ENCODE measurements around the gene ITGA5. TPM values are rescaled to one million over a fixed set of nuclear protein-coding genes. Genes with fewer than 3 reads are reported as not detected.
A peak's percentile ranks its signal among the peaks of the same experiment; 100 is the strongest.

ITGA5 gene
- total RNA-seq, 4 donors from 2014 or later: 69.7 to 223 (median 99.4) TPM

DNA sequence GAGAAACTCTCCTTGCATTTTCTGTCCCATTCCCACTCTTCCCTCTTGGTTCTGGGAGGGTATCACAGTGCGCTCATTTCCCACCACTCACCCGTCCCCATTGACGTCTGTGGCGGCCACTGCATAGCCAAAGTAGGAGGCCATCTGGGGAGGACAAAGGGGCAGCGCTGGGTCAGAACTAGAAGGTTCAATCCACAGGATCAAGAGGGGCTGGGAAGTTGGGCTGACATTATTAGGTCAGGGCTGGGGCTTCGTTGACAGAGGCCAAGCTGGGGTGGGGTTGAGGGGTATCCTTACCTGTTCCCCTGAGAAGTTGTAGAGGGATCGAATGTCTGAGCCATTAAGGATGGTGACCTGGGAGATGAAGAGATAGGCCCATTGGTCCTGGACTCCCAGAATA is 13.5 kb downstream of the ITGA5 start:
- DNase-seq: no peak
- Histone ChIP-seq H3K4me1 (no peaks in the 10 kb centered on the region), H3K27me3 (no peaks in the 10 kb centered on the region), H3K4me3 (no peak overlapping the region), H3K27ac (peak overlapping the region in 1 of 2 donors; percentile 61), H3K9me3 (no peaks in the 10 kb centered on the region), H3K36me3 (no peaks in the 10 kb centered on the region)
- no peak for TF ChIP-seq POLR2A (IDR thresholded peaks at IDR 0.05)
- TF ChIP-seq, protein P1, sequence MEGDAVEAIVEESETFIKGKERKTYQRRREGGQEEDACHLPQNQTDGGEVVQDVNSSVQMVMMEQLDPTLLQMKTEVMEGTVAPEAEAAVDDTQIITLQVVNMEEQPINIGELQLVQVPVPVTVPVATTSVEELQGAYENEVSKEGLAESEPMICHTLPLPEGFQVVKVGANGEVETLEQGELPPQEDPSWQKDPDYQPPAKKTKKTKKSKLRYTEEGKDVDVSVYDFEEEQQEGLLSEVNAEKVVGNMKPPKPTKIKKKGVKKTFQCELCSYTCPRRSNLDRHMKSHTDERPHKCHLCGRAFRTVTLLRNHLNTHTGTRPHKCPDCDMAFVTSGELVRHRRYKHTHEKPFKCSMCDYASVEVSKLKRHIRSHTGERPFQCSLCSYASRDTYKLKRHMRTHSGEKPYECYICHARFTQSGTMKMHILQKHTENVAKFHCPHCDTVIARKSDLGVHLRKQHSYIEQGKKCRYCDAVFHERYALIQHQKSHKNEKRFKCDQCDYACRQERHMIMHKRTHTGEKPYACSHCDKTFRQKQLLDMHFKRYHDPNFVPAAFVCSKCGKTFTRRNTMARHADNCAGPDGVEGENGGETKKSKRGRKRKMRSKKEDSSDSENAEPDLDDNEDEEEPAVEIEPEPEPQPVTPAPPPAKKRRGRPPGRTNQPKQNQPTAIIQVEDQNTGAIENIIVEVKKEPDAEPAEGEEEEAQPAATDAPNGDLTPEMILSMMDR (IDR thresholded peaks at IDR 0.05): no peak
- intact Hi-C loops (cut with DNase I; ENCODE audit: low total_unique reads): no loop called here

- Histone ChIP-seq H3K4me3 (no peak overlapping the region), H3K27me3 (no peaks in the 10 kb centered on the region), H3K27ac (peak overlapping the region; percentile 31 to 61), H3K9me3 (no peaks in the 10 kb centered on the region), H3K36me3 (no peaks in the 10 kb centered on the region), H3K4me1 (no peaks in the 10 kb centered on the region)
- intact Hi-C loops (cut with DNase I; ENCODE audit: low total_unique reads): no loop called here
- TF ChIP-seq, protein P1 (IDR thresholded peaks at IDR 0.05): no peak
- TF ChIP-seq POLR2A (IDR thresholded peaks at IDR 0.05): no peak
- DNase-seq: no peak
Measured at GRCh38 chr12:54405106-54405505, 14.0 kb downstream of the ITGA5 start.

GRCh38 chr12:54404061-54405004 is 14.7 kb downstream of the ITGA5 start:
- no peak for TF ChIP-seq POLR2A (IDR thresholded peaks at IDR 0.05)
- TF ChIP-seq, protein P1 (IDR thresholded peaks at IDR 0.05): peak; percentile 60 to 94 (median 78)
- no peaks in the 10 kb centered on the region for H3K4me1 ChIP-seq
- DNase-seq: peak; percentile 53 to 72
- H3K36me3 ChIP-seq: no peaks in the 10 kb centered on the region
- H3K27me3 ChIP-seq: no peaks in the 10 kb centered on the region
- peak overlapping the region; percentile 31 to 61 for H3K27ac ChIP-seq
- no peak overlapping the region for H3K4me3 ChIP-seq
- intact Hi-C loops (cut with DNase I; ENCODE audit: low total_unique reads): no loop called here
- no peaks in the 10 kb centered on the region for H3K9me3 ChIP-seq

- H3K4me3 ChIP-seq: no peak overlapping the region
- no peak overlapping the region for H3K27ac ChIP-seq
- H3K4me1 ChIP-seq: no peaks in the 10 kb centered on the region
- TF ChIP-seq POLR2A (IDR thresholded peaks at IDR 0.05): no peak
- TF ChIP-seq, protein P1 (IDR thresholded peaks at IDR 0.05): no peak
- H3K36me3 ChIP-seq: no peaks in the 10 kb centered on the region
- no peaks in the 10 kb centered on the region for H3K27me3 ChIP-seq
- DNase-seq: no peak
- H3K9me3 ChIP-seq: no peaks in the 10 kb centered on the region
- intact Hi-C loops (cut with DNase I; ENCODE audit: low total_unique reads): no loop called here
Measured at GRCh38 chr12:54401119-54401518, 17.9 kb downstream of the ITGA5 start.
